Panc1 (cell line): Measurements from ENCODE around the gene HDLBP.

Source experiments
- POLR2AphosphoS5 ChIP-seq: IDR thresholded peaks from 2 replicates; pipeline ENCODE4 v1.6.1; 2012; ENCODE audit warnings: mild to moderate bottlenecking, low read depth, low read length, moderate library complexity
- TF ChIP-seq, protein P1 (sequence below): fragments of 450-650 bp; IDR thresholded peaks from 2 replicates; pipeline ENCODE4 v1.5.1; 2017; ENCODE audit warnings: mild to moderate bottlenecking

DNA sequence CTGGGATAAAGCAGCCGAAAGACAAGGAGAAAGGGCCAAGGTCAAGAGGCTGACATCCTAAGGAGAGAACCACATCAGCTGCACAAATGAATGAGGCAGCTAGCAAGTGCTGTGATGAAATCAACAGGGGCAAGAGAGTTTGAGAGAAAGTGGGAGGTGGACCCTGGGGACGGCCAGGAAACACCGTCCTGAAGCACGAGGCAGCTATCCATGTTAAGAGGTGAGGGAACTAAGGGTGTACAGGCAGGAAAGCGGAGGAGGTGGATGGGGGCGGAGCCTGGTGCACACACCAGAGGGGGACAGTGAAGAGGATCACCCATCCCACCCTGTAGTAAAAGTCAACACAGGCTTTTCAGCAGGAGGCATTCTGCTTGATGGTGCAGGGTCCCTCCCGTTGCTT, 52.4 kb downstream of the HDLBP start:
- TF ChIP-seq, protein P1, sequence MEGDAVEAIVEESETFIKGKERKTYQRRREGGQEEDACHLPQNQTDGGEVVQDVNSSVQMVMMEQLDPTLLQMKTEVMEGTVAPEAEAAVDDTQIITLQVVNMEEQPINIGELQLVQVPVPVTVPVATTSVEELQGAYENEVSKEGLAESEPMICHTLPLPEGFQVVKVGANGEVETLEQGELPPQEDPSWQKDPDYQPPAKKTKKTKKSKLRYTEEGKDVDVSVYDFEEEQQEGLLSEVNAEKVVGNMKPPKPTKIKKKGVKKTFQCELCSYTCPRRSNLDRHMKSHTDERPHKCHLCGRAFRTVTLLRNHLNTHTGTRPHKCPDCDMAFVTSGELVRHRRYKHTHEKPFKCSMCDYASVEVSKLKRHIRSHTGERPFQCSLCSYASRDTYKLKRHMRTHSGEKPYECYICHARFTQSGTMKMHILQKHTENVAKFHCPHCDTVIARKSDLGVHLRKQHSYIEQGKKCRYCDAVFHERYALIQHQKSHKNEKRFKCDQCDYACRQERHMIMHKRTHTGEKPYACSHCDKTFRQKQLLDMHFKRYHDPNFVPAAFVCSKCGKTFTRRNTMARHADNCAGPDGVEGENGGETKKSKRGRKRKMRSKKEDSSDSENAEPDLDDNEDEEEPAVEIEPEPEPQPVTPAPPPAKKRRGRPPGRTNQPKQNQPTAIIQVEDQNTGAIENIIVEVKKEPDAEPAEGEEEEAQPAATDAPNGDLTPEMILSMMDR = no peak
- TF ChIP-seq POLR2AphosphoS5 = no peak
